ENCODE measurements around the gene XPNPEP1.
"Not testable (repeated sequence)": the region's sequence is repeated elsewhere in the genome, so short reads cannot be mapped to it uniquely, and the experiment has no call there.

XPNPEP1 gene

GRCh38 chr10:109922358-109922975, 844 bp downstream of the XPNPEP1 start:
- no peak for DNase-seq

- no peak for DNase-seq
These were observed 3.3 kb downstream of the XPNPEP1 start for GRCh38 chr10:109920016-109920415.

- no peak for DNase-seq
These were observed 4.1 kb downstream of the XPNPEP1 start for GRCh38 chr10:109919220-109919619.

GRCh38 chr10:109918707-109919106, 4.6 kb downstream of the XPNPEP1 start:
- not testable (repeated sequence) for DNase-seq

GRCh38 chr10:109915566-109915965, 7.7 kb downstream of the XPNPEP1 start:
- DNase-seq, result no peak

- DNase-seq, result peak; percentile 92
These were observed 8.3 kb downstream of the XPNPEP1 start for GRCh38 chr10:109914966-109915365.

GRCh38 chr10:109913306-109913892, 9.9 kb downstream of the XPNPEP1 start:
- DNase-seq, result no peak

- peak; percentile 69 for DNase-seq
These were observed 10.7 kb downstream of the XPNPEP1 start for GRCh38 chr10:109912335-109913281.

- no peak for DNase-seq
These were observed 11.4 kb downstream of the XPNPEP1 start for GRCh38 chr10:109911903-109912302.

GRCh38 chr10:109906316-109906715, 17.0 kb downstream of the XPNPEP1 start:
- DNase-seq, result no peak

GRCh38 chr10:109904397-109904796, 18.9 kb downstream of the XPNPEP1 start:
- no peak for DNase-seq

GRCh38 chr10:109902992-109903947, 20.0 kb downstream of the XPNPEP1 start:
- DNase-seq, result peak; percentile 39

GRCh38 chr10:109899356-109900331, 23.7 kb downstream of the XPNPEP1 start:
- DNase-seq, result no peak

GRCh38 chr10:109898666-109899355, 24.5 kb downstream of the XPNPEP1 start:
- DNase-seq, result no peak

GRCh38 chr10:109898007-109898406, 25.3 kb downstream of the XPNPEP1 start:
- DNase-seq, result no peak

GRCh38 chr10:109895848-109896247, 27.5 kb downstream of the XPNPEP1 start:
- DNase-seq, result no peak

GRCh38 chr10:109895095-109895818, 28.1 kb downstream of the XPNPEP1 start:
- DNase-seq, result no peak

GRCh38 chr10:109894516-109894915, 28.8 kb downstream of the XPNPEP1 start:
- peak; percentile 60 for DNase-seq

GRCh38 chr10:109893386-109893785, 29.9 kb downstream of the XPNPEP1 start:
- DNase-seq, result no peak

- no peak for DNase-seq
These were observed 30.4 kb downstream of the XPNPEP1 start for GRCh38 chr10:109892931-109893330.

All from MV-4-11 (cell line).